Neuronal stem cell (in vitro differentiated cells): ENCODE results near the gene CDK18.

Source experiments
- DNase-seq: peaks from one replicate; pipeline ENCODE4 v3.0.0-alpha.2; 2013; ENCODE audit warnings: low spot score
- H2AFZ ChIP-seq: one replicate; pipeline ENCODE4 v1.6.1; 2013; ENCODE audit warnings: mild to moderate bottlenecking, low read length, inconsistent platforms
- H2AK5ac ChIP-seq: 2 replicates; pipeline ENCODE4 v1.6.1; 2013; ENCODE audit warnings: low read depth, mild to moderate bottlenecking, inconsistent platforms, low read length, moderate library complexity, mixed read lengths
- H2BK120ac ChIP-seq: 2 replicates; pipeline ENCODE4 v1.6.1; 2013; ENCODE audit warnings: low read depth, mild to moderate bottlenecking, inconsistent platforms, low read length, moderate library complexity, mixed read lengths
- H2BK12ac ChIP-seq: one replicate; pipeline ENCODE4 v1.6.1; 2013; ENCODE audit warnings: low read length, inconsistent platforms
- H2BK15ac ChIP-seq: 2 replicates; pipeline ENCODE4 v1.6.1; 2013; ENCODE audit warnings: mild to moderate bottlenecking, low read length, inconsistent platforms, mixed read lengths
- H2BK5ac ChIP-seq: one replicate; pipeline ENCODE4 v1.6.1; 2013; ENCODE audit warnings: inconsistent platforms, mild to moderate bottlenecking, low read length, moderate library complexity
- H3K14ac ChIP-seq: one replicate; pipeline ENCODE4 v1.6.1; 2013; ENCODE audit warnings: low read length, inconsistent platforms
- H3K18ac ChIP-seq: 2 replicates; pipeline ENCODE4 v1.6.1; 2013; ENCODE audit warnings: low read length, inconsistent platforms
- H3K23ac ChIP-seq: 2 replicates; pipeline ENCODE4 v1.6.1; 2013; ENCODE audit warnings: low read depth, mild to moderate bottlenecking, mixed read lengths, low read length, inconsistent platforms; ENCODE audit not compliant: poor library complexity
- H3K27ac ChIP-seq: replicated peaks from 3 replicates; pipeline ENCODE4 v1.5.1; 2013; ENCODE audit warnings: low read length, inconsistent platforms
- H3K27me3 ChIP-seq, 3 experiments: 2 replicates each; pipeline ENCODE4 v1.6.1; 2013; ENCODE audit warnings: low read length in 3 of 3, mild to moderate bottlenecking in 2 of 3, inconsistent platforms in 1 of 3, low read depth in 1 of 3, mixed read lengths in 1 of 3, moderate library complexity in 1 of 3; ENCODE audit not compliant: control insufficient read depth in 3 of 3, insufficient read depth in 3 of 3
- H3K36me3 ChIP-seq, 2 donors: replicated peaks in 1 of 2; 2 replicates each; pipeline ENCODE4 v1.6.1; 2013; ENCODE audit warnings: low read length in 2 of 2; ENCODE audit not compliant: control insufficient read depth in 2 of 2, insufficient read depth in 2 of 2
- H3K4ac ChIP-seq: 2 replicates; pipeline ENCODE4 v1.6.1; 2013; ENCODE audit warnings: inconsistent platforms, mild to moderate bottlenecking, low read length, moderate library complexity
- H3K4me1 ChIP-seq, 2 donors: 1 replicate in 1 of 2; 2 replicates in 1 of 2; pipeline ENCODE4 v1.6.1; 2013; ENCODE audit warnings: low read length in 2 of 2, low read depth in 1 of 2; ENCODE audit not compliant: control insufficient read depth in 2 of 2, insufficient read depth in 1 of 2
- H3K4me2 ChIP-seq: one replicate; pipeline ENCODE4 v1.6.1; 2013; ENCODE audit warnings: mild to moderate bottlenecking, low read length, inconsistent platforms; ENCODE audit not compliant: insufficient read depth, poor library complexity, severe bottlenecking
- H3K4me3 ChIP-seq, 2 donors: 2 replicates each; pipeline ENCODE4 v1.5.1; 2013; ENCODE audit warnings: low read length in 2 of 2, mild to moderate bottlenecking in 2 of 2, inconsistent platforms in 1 of 2, moderate library complexity in 1 of 2
- H3K79me1 ChIP-seq: one replicate; pipeline ENCODE4 v1.6.1; 2013; ENCODE audit warnings: low read depth, mild to moderate bottlenecking, inconsistent platforms, low read length, moderate library complexity
- H3K9ac ChIP-seq: one replicate; pipeline ENCODE4 v1.6.1; 2013; ENCODE audit warnings: mild to moderate bottlenecking, low read depth, low read length, inconsistent platforms; ENCODE audit not compliant: poor library complexity
- H3K9me3 ChIP-seq, 2 donors: replicated peaks in 1 of 2; 2 replicates each; pipeline versions ENCODE3 to v1.6.1; 2013; ENCODE audit warnings: low read length in 2 of 2, mild to moderate bottlenecking in 2 of 2, inconsistent platforms in 1 of 2, low read depth in 1 of 2, mixed read lengths in 1 of 2, moderate library complexity in 1 of 2; ENCODE audit not compliant: control insufficient read depth in 2 of 2, insufficient read depth in 1 of 2
- H4K8ac ChIP-seq: one replicate; pipeline ENCODE4 v1.6.1; 2013; ENCODE audit warnings: low read depth, mild to moderate bottlenecking, inconsistent platforms, low read length, moderate library complexity
- H4K91ac ChIP-seq: one replicate; pipeline ENCODE4 v1.6.1; 2013; ENCODE audit warnings: low read length, low read depth, mild to moderate bottlenecking, inconsistent platforms; ENCODE audit not compliant: poor library complexity
- WGBS, 2 donors: extraction: QIAGEN DNeasy Blood & Tissue Kit; methylation state at CpG; one replicate each; pipeline ENCODE4 v1.1.7; 2013; ENCODE audit warnings: missing lambda C conversion rate in 2 of 2, mixed read lengths in 1 of 2; ENCODE audit not compliant: insufficient read length in 2 of 2, insufficient replicate concordance in 1 of 2; ENCODE audit errors: extremely low coverage in 2 of 2; 5-methylcytosine and 5-hydroxymethylcytosine counted together

Gene CDK18

DNA sequence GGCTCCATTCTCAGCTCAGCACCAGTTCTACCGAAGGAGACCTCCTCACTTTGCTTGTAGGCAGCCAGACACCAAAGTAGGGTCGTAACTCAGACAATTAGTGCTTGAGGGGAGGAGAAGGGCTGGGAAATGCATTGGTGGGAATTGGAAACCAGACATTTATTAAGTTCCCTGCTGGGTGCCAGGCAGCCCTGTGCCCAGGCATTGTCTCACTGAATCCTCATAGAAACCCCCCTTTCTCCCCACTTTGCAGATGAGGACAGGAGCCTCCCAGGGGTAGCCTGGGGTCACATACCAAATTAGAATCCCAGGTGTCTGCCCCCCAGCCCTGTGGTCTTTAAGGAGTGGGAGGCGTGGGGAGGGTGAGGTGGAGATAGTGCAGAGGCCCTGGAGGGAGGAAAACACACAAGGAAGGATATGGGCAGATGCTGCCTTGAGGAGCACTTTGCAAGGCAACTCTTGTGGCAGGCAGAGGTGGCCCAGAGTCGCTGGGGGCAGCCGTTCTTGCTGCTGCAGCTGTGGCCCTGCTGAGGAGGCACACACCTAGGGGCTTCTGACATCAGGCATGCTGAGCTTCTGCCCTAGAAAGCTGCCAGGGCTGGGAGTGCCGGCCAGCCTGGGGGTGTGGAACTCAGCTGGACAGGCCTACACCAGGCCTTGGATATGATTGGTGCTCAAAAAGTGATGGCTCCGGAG lies 29.4 kb downstream of the CDK18 start:
- peak overlapping the region; percentile 20 for H2BK5ac ChIP-seq
- H3K4me3 ChIP-seq, result no peak overlapping the region
- H3K4me2 ChIP-seq, result no peak overlapping the region
- peaks cover 2% of the 10 kb centered on the region for H3K79me1 ChIP-seq
- DNase-seq, result no peak
- H3K23ac ChIP-seq, result no peak overlapping the region
- H3K9ac ChIP-seq, result peak overlapping the region; percentile 63
- H4K8ac ChIP-seq, result no peak overlapping the region
- H3K18ac ChIP-seq, result peak overlapping the region; percentile 59
- no peak overlapping the region for H3K27ac ChIP-seq
- peaks cover 0 to 10% of the 10 kb centered on the region in 2 donors for H3K4me1 ChIP-seq
- peaks cover 0 to 3% of the 10 kb centered on the region in 2 donors for H3K36me3 ChIP-seq
- no peaks in the 10 kb centered on the region for H3K9me3 ChIP-seq
- peaks cover 0 to 43% (median 0%) of the 10 kb centered on the region in 3 experiments for H3K27me3 ChIP-seq
- no peak overlapping the region for H2AFZ ChIP-seq
- H3K14ac ChIP-seq, result peak overlapping the region; percentile 90
- no CpG with 5 or more reads among the region's 7 CpGs for WGBS, 2 donors
- H2BK120ac ChIP-seq, result no peak overlapping the region
- H3K4ac ChIP-seq, result no peak overlapping the region
- H2BK15ac ChIP-seq, result no peak overlapping the region
- peak overlapping the region; percentile 75 for H2BK12ac ChIP-seq
- H4K91ac ChIP-seq, result no peak overlapping the region
- H2AK5ac ChIP-seq, result no peak overlapping the region

DNA sequence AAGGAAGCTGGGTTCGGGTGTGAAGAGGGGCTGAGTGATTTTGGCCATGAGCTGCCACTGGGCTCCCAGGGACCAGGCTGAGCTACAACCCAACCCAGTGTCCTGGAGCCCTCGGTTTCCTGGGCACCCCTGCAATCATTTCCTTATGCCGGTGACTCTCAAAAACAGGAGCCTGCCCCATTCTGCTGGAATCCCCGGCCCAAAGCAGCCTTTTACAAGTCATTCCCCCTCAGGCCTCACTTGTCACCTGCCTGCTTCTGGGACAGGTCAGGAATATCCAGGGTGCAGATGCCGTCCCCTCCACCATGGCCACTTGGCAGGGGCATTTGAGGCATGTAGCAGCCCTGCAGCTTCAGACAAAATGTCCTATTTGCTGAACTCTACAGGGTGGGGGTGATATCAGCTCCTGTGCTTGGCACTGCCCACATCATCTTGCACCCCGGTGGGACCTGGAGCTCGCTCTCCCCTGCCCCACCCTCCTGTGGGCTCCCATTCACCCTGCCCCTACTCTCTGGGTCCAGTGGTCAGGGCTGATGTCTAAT lies 30.0 kb downstream of the CDK18 start:
- H3K4me2 ChIP-seq, result no peak overlapping the region
- no peak overlapping the region for H2AFZ ChIP-seq
- peak overlapping the region; percentile 90 for H3K14ac ChIP-seq
- no peak overlapping the region for H3K4ac ChIP-seq
- no peak overlapping the region for H2BK120ac ChIP-seq
- no peak overlapping the region for H3K27ac ChIP-seq
- peak overlapping the region; percentile 62 for H3K18ac ChIP-seq
- H3K36me3 ChIP-seq, result peaks cover 0 to 3% of the 10 kb centered on the region in 2 donors
- H2AK5ac ChIP-seq, result peak overlapping the region; percentile 87
- peak overlapping the region; percentile 9 for H3K23ac ChIP-seq
- H2BK5ac ChIP-seq, result peak overlapping the region; percentile 39
- H2BK15ac ChIP-seq, result peak overlapping the region; percentile 46
- H2BK12ac ChIP-seq, result no peak overlapping the region
- peaks cover 0 to 8% of the 10 kb centered on the region in 2 donors for H3K4me1 ChIP-seq
- H3K9me3 ChIP-seq, result no peaks in the 10 kb centered on the region
- H3K4me3 ChIP-seq, result no peak overlapping the region
- no peak overlapping the region for H4K91ac ChIP-seq
- H4K8ac ChIP-seq, result no peak overlapping the region
- peaks cover 2% of the 10 kb centered on the region for H3K79me1 ChIP-seq
- WGBS, 2 donors, result no CpG with 5 or more reads among the region's 7 CpGs
- H3K27me3 ChIP-seq, result peaks cover 0 to 43% (median 0%) of the 10 kb centered on the region in 3 experiments
- no peak overlapping the region for H3K9ac ChIP-seq
- no peak for DNase-seq

DNA sequence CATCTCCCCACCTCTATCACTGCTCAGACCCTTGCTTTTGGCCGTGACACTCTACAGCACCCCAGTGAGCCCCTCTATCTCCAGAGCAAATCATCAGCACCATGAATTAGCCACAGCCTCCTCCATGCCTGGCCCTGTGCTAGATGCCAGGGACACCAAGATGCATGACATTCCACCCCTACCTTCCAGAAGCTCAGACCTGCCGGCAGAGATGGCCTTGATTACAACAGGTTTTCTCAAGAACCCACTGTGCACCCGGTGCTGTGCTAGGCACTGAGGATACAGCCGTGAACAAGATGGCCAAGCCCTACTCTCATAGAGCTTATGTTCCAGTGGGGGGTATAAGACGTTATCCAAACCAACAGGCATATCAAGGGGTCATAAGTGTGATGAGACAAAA lies 30.6 kb downstream of the CDK18 start:
- Histone ChIP-seq H3K14ac (no peak overlapping the region), H3K27ac (no peak overlapping the region), H3K4me3 (no peak overlapping the region), H3K23ac (peak overlapping the region; percentile 9), H2BK5ac (peak overlapping the region; percentile 39), H4K8ac (no peak overlapping the region), H2AK5ac (peak overlapping the region; percentile 87), H3K36me3 (peaks cover 0 to 3% of the 10 kb centered on the region in 2 donors), H3K18ac (peak overlapping the region; percentile 62), H3K4me1 (peaks cover 0 to 8% of the 10 kb centered on the region in 2 donors), H3K9me3 (no peaks in the 10 kb centered on the region), H3K27me3 (peaks cover 0 to 43% (median 0%) of the 10 kb centered on the region in 3 experiments), H4K91ac (no peak overlapping the region), H2BK15ac (peak overlapping the region; percentile 46), H2BK12ac (no peak overlapping the region), H3K4me2 (no peak overlapping the region), H2BK120ac (no peak overlapping the region), H3K4ac (no peak overlapping the region), H3K9ac (no peak overlapping the region), H2AFZ (no peak overlapping the region), H3K79me1 (peaks cover 2% of the 10 kb centered on the region)
- no peak for DNase-seq
- no CpG with 5 or more reads among the region's 5 CpGs for WGBS, 2 donors
